Measurements from ENCODE around the gene OXSR1. TPM values are rescaled to one million over a fixed set of nuclear protein-coding genes. Genes with fewer than 3 reads are reported as not detected.

Gene OXSR1
- total RNA-seq, 1 donor from 2014 or later: 80.7 TPM

GRCh38 chr3:38140326-38141172, 24.8 kb upstream of the OXSR1 start:
- Mint-ChIP-seq H3K4me1 (ENCODE audit: low read depth, unreplicated experiment) (peaks cover 10% of the 10 kb centered on the region), H3K27ac (ENCODE audit: unreplicated experiment) (no peak overlapping the region), H3K36me3 (ENCODE audit: unreplicated experiment) (no peaks in the 10 kb centered on the region), H3K27me3 (ENCODE audit: unreplicated experiment) (peaks cover 15% of the 10 kb centered on the region), H3K9me3 (ENCODE audit: unreplicated experiment) (peaks cover 15% of the 10 kb centered on the region), H3K4me3 (ENCODE audit: unreplicated experiment) (peak overlapping the region; percentile 93)
- TF ChIP-seq CTCF (IDR thresholded peaks at IDR 0.05; ENCODE audit: partially characterized antibody, unreplicated experiment): no peak
- no peak for DNase-seq

- peaks cover 11% of the 10 kb centered on the region for H3K9me3 Mint-ChIP-seq (ENCODE audit: unreplicated experiment)
- no peak for TF ChIP-seq CTCF (IDR thresholded peaks at IDR 0.05; ENCODE audit: partially characterized antibody, unreplicated experiment)
- H3K27me3 Mint-ChIP-seq (ENCODE audit: unreplicated experiment): peaks cover 11% of the 10 kb centered on the region
- peaks cover 7% of the 10 kb centered on the region for H3K4me1 Mint-ChIP-seq (ENCODE audit: low read depth, unreplicated experiment)
- peak overlapping the region; percentile 64 for H3K4me3 Mint-ChIP-seq (ENCODE audit: unreplicated experiment)
- peaks cover 4% of the 10 kb centered on the region for H3K36me3 Mint-ChIP-seq (ENCODE audit: unreplicated experiment)
- no peak for DNase-seq
- no peak overlapping the region for H3K27ac Mint-ChIP-seq (ENCODE audit: unreplicated experiment)
These were observed 24.0 kb upstream of the OXSR1 start for GRCh38 chr3:38141173-38141951.

- H3K4me1 Mint-ChIP-seq (ENCODE audit: low read depth, unreplicated experiment): peaks cover 7% of the 10 kb centered on the region
- no peak overlapping the region for H3K27ac Mint-ChIP-seq (ENCODE audit: unreplicated experiment)
- no peak overlapping the region for H3K4me3 Mint-ChIP-seq (ENCODE audit: unreplicated experiment)
- H3K27me3 Mint-ChIP-seq (ENCODE audit: unreplicated experiment): peaks cover 11% of the 10 kb centered on the region
- peaks cover 9% of the 10 kb centered on the region for H3K9me3 Mint-ChIP-seq (ENCODE audit: unreplicated experiment)
- TF ChIP-seq CTCF (IDR thresholded peaks at IDR 0.05; ENCODE audit: partially characterized antibody, unreplicated experiment): no peak
- peaks cover 9% of the 10 kb centered on the region for H3K36me3 Mint-ChIP-seq (ENCODE audit: unreplicated experiment)
- DNase-seq: no peak
These were observed 23.4 kb upstream of the OXSR1 start for GRCh38 chr3:38141952-38142273.

- no peak for TF ChIP-seq CTCF (IDR thresholded peaks at IDR 0.05; ENCODE audit: partially characterized antibody, unreplicated experiment)
- Mint-ChIP-seq H3K9me3 (ENCODE audit: unreplicated experiment) (peaks cover 6% of the 10 kb centered on the region), H3K27me3 (ENCODE audit: unreplicated experiment) (peaks cover 10% of the 10 kb centered on the region), H3K36me3 (ENCODE audit: unreplicated experiment) (peaks cover 9% of the 10 kb centered on the region), H3K4me3 (ENCODE audit: unreplicated experiment) (no peak overlapping the region), H3K4me1 (ENCODE audit: low read depth, unreplicated experiment) (peaks cover 6% of the 10 kb centered on the region), H3K27ac (ENCODE audit: unreplicated experiment) (no peak overlapping the region)
- no peak for DNase-seq
These were observed 22.4 kb upstream of the OXSR1 start for GRCh38 chr3:38142959-38143358.

- Mint-ChIP-seq H3K27ac (ENCODE audit: unreplicated experiment) (no peak overlapping the region), H3K36me3 (ENCODE audit: unreplicated experiment) (peaks cover 9% of the 10 kb centered on the region), H3K4me3 (ENCODE audit: unreplicated experiment) (no peak overlapping the region), H3K9me3 (ENCODE audit: unreplicated experiment) (peaks cover 3% of the 10 kb centered on the region), H3K4me1 (ENCODE audit: low read depth, unreplicated experiment) (peaks cover 2% of the 10 kb centered on the region), H3K27me3 (ENCODE audit: unreplicated experiment) (peaks cover 6% of the 10 kb centered on the region)
- no peak for DNase-seq
- TF ChIP-seq CTCF (IDR thresholded peaks at IDR 0.05; ENCODE audit: partially characterized antibody, unreplicated experiment): no peak
These were observed 21.8 kb upstream of the OXSR1 start for GRCh38 chr3:38143511-38143910.

Measured in glutamatergic neuron (in vitro differentiated cells).